IPS-NIHi11 (cell line): ENCODE measurements around the gene SIGLEC11.
"Not testable (repeated sequence)": the region's sequence is repeated elsewhere in the genome, so short reads cannot be mapped to it uniquely, and the experiment has no call there.

Experiments
- DNase-seq: peaks from one replicate; pipeline ENCODE4 v3.0.0; 2012; ENCODE audit warnings: mixed read lengths, low spot score

The SIGLEC11 gene

GRCh38 chr19:49924881-49925210 lies 36.1 kb downstream of the SIGLEC11 start:
- DNase-seq = not testable (repeated sequence)

GRCh38 chr19:49924004-49924880 lies 36.7 kb downstream of the SIGLEC11 start:
- no peak for DNase-seq

DNA sequence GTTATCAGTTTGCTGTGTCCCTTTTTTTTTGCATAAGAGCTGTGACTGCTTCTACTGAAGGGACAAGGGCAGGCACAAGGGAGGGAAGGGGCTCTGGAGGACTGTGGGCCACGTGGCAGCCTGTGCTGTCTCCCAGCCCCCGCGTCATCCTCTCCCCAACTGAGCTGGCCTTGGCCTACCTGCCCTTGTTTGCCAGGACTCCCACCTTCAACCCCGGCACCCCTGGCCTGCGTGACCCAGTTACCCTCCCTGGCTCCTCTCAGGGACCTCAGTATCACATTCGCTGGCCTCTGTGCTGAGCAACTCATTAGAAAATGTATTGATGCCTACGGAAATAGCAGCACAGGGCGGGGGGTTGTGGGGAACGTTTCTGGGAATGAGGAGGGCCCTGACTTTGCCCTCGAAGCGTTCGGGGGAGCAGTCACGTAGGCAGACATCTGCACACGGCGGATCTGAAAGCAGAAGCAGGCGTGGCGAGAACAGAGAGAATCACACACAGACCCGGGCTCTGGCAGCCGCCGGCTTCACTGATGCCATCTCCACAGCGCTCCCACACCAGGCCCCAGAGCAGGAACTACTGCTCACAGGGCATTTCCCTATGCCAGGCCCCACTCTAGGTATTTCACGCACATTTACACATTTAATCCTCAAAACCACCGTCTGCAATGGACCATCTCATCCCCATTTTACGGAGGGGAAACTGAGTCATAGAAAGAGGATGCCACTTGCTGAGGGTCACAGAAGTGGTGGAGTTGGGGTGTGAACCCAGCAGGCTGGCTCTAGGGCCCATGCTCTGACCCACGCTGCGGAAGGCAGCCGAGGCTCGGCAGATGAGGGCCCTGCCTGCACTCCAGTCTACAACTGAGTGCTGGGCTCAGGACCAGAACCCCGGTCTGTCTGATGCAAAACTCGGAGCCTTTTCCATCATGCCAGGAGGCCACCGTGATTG lies 37.6 kb downstream of the SIGLEC11 start:
- no peak for DNase-seq

- DNase-seq = no peak
Measured at GRCh38 chr19:49921871-49922795, 38.8 kb downstream of the SIGLEC11 start.

DNA sequence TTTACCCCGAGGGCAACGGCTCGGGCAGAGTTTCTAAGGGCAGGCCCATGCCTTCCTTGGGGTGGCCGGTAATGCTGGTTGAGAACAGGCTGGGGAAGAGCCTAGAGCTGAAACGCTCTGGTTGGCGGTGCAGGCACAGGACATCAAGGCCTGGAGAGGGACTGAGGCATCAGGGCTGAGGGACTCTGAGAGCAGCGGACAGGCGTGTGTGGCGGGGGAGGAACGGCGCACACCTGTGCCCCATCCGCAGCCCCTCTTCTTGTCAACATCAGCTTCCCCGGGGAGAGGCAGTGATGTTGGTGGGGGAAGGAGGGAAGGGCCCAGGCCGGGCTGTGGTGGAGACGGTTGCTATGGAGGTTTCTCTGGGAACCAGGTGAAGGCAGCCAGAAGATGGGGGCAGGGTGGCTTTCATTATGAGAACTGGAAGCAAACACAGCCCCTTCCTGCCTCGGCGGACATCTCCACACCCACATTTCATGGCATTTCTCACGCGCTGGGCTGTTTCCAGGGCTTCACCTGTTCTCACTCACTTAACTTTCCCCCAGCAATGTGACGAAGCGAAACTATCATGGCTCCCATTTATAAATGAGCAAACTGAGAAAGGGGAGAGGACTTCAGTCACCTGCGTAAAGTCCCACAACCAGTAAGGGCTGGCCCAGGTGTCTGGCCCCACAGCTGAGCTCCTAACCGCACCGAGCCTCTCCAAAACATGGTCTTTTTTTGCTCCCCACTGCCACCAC lies 40.2 kb downstream of the SIGLEC11 start:
- no peak for DNase-seq

DNA sequence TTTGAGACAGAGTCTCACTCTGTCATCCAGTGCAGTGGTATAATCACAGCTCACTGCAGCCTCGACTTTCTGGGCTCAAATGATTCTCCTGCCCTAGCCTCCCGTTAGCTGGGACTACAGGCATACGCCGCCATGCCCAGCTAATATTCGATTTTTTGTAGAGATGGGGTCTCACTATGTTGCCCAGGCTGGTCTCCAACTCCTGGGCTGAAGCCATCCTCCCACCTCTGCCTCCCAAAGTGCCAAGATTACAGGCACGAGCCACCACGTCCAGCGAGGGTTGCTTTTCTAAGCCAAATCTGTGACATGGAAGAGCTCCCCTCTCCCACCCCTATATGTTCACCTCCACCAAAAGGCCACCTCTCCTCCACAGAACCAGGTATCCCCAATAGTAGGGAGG lies 42.9 kb downstream of the SIGLEC11 start:
- DNase-seq = no peak

DNA sequence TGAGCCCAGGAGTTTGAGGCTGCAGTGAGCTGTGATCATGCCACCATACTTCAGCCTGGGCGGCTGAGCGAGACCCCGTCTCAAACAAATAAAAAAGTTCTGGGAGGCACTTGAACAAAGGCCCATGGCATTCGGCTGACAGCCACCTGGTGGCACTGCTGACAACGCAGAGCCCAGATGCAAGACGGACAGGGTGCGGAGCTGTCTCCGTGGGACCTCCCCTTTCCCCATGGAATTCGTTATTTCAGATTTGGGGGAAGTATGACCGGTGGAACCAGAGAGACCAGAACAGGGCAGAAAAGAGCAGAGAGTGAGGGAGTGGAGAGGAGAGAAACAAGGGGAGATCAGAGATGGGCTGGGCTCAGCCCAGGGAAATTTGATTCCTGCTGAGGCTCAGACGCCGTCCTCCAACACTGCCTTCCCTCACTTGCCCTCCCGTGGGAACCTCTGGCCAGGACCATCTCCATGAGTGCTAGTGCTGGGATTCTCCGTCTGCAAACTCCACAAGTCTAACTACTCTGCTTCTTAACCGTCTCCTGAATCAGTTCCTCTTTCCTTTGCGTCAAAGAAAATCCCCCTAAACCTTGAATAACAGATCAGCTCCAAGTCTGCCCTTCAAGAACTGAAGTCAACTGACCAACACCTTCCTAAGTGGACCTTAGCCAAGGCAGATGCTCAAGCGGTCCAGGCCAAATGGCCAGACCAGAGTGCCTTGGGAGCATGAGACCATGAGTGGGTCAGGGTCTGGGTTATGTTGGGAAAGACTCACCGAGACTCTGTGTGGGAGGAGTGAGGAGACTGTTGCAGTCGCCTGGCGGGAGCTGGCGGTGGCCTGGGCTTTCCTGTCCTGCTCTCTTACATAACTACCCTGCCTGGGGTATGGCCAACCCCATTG lies 43.9 kb downstream of the SIGLEC11 start:
- DNase-seq = peak; percentile 67

GRCh38 chr19:49915271-49915670 lies 45.7 kb downstream of the SIGLEC11 start:
- DNase-seq = no peak

- no peak for DNase-seq
Measured at GRCh38 chr19:49913720-49914119, 47.3 kb downstream of the SIGLEC11 start.

DNA sequence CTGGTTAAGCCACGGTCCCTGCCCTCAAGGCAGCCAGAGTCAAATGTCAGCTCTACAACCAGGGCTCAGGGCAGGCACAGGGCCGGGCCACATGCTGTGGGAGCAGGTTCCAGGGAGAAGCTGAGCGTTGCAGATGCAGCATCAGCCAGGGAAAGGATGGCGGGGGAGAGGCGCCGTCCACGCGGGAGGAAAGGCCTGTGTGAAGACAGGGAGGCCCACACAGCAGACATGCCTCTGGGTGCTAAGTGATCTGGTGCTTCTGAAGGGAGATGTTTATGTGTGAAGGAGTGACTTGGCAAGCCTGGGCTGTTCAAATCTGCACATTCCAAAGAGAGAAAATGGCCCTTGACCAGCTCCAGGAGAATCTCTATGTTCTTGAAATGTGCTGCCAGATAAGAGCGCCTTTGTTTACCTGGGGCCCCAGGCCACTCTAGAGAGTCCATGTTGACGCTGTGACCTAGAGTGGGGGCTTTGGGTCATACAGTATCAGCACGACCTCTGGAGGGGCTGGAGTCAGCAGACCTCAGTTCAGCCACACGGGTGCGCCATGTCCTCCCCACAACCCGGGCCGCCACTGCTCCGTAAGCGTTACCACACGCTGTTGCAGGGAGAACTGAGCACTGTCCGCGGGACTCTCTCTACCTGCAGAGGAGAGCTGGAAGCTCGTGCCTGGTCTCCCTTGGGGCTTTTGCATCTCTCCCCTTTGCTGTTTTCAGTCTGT lies 47.8 kb downstream of the SIGLEC11 start:
- peak; percentile 59 for DNase-seq

GRCh38 chr19:49911381-49912145 lies 49.4 kb downstream of the SIGLEC11 start:
- no peak for DNase-seq

DNA sequence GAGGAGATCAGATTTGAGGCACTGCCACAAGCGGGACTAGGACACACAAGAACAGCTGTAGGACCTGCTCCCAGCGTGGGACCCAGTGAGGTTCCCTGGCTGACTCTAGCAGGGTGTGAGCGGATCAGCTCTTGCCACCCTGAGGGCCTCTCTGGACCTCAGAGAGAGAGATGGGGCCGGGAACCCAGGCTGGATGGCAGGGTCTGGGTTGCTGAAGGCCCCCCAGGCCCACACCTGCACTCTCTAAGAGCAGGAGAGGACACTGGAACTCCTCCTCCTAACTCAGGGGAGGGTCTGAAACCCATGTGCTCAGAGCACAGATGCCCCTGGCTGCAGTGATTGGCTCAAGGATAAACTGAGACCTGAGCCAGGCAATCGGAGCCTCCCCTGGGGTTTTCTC lies 50.8 kb downstream of the SIGLEC11 start:
- no peak for DNase-seq

DNA sequence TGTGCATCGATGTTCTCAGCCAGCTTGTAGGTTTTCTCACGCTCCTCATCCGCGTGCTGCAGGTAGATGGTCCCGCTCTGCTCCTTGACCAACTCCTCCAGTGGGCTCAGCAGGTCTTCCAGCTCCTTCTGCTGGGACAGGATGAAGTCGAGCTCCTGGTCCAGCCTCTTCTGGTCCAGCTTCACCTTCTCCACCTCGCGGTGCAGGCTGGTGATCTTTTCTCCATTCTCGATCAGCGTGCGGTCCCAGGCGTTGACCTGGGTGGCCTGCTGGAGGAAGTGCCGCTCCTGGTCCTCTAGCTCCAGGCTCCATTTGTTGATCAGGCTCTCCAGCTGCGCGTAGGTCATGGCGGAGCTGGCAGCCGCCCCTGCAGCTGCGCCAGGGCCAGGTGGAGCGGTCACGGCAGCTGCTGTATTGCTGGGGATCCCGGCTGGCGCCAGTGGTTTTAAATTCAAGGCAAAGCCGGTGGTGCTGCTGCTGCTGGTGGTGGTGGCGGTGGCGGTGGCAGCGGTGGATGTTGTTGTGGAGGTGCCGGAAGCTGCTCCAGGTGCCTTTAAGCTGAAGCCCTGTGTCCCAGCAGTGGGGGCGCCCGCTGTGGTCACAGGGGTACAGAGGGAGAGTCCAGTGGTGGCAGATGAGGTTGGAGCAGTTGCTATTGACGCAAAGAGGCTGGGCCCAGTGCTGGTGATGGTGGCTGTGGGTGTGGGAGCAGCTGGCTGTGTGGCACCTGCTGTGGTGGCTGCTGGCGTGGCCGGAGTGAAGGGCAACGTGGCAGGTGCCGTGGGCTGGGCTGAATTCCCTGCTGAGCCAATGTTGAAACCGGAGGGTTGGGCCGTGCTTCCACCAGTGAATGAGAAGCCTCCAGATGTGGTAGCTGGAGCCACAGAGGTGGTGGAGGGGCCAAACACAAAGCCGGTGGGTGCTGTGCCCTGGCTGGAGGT lies 52.2 kb downstream of the SIGLEC11 start:
- DNase-seq = no peak

- no peak for DNase-seq
Measured at GRCh38 chr19:49907745-49908446, 53.1 kb downstream of the SIGLEC11 start.

DNA sequence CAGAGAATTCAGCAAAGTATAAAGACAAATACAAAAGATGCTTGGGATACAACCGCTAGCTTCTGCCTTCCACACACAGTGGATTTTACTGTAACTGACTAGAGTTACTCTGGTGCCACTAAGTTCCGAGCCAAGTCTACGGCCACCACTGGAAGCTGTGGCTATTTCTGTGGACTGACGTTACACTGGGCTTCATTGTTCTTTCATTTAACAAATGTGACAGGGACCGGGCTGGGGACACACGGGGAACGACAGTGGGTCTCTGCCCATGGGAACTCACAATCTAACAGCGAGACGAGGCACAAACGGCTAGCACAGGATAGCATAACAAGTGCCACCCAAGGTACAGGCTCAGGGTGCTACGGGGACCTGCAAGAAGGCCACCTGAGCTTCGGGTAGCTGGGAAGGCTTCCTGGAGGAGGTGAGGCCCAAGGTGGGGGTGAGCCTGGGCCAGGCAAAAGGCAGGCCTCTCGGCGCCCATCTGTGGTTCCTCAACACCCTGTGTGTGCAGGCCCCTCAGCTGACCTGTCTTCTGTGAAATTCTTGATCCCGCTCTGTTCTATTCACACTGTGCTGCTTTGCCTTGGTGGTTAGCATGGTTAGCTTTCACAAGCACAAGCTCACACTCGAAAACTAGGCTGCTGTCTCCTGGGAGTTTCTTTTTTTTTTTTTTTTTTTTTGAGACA lies 54.0 kb downstream of the SIGLEC11 start:
- DNase-seq = no peak

GRCh38 chr19:49904136-49904535 lies 56.8 kb downstream of the SIGLEC11 start:
- DNase-seq = no peak
